ENCODE data around the gene CCDC167. TPM values are rescaled to one million over a fixed set of nuclear protein-coding genes. Genes with fewer than 3 reads are reported as not detected.
"Not testable (repeated sequence)": the region's sequence is repeated elsewhere in the genome, so short reads cannot be mapped to it uniquely, and the experiment has no call there.

Gene CCDC167
- total RNA-seq, 1 experiment from 2014 or later: 35.7 TPM

GRCh38 chr6:37511201-37511600, 11.5 kb upstream of the CCDC167 start:
- DNase-seq (ENCODE audit: low spot score): no peak

DNA sequence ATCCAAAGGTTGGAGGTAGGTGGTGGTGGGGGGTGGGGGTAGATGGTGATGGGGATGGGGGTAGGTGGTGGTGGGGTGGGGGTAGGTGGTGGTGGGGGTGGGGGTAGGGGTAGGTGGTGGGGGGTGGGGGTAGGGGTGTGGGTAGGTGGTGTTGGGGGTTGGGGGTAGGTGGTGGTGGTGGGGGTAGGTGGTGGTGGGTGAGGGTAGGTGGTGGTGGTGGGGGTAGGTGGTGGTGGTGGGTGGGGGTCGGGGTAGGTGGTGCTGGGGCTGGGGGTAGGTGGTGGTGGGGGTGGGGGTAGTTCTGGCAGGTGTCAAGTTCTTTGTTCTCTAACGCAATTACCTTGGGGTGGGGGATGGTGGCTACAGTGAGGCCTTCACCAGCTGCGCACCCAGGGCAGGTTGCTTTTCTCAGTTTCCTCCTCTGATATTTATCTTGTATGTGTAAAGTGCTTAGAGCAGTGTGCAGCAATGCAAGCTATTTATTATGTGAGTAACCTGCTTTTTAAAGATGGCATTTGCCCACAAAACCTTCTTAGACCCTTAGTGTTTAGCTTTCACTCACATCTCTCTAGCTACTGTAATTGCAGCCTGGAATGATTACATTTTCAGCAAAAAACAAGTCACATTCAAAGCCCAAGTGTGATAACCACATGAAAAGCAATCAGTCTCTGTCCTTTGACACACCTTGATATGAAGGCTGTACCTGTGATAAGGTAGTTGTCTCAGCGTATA, 8.2 kb upstream of the CCDC167 start:
- DNase-seq (ENCODE audit: low spot score): no peak

DNA sequence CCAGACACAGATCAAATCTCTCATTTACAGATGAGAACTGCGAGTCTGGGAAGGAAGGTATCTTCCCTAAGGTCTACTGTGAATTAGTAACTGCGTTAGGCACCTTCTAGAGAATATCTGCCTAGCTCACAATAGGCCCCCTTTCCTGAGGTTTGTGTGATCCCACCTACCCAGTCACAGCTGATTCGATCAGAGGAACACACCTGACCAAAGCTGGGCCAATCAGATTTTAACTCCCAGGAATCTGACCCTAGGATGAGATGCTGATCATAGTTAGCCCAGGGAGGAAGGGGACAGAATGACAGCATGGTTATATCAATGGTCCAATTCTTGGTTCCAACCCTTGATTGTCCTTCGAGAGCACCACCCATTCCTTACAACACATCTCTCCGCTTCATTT, 7.4 kb upstream of the CCDC167 start:
- DNase-seq (ENCODE audit: low spot score): no peak

DNA sequence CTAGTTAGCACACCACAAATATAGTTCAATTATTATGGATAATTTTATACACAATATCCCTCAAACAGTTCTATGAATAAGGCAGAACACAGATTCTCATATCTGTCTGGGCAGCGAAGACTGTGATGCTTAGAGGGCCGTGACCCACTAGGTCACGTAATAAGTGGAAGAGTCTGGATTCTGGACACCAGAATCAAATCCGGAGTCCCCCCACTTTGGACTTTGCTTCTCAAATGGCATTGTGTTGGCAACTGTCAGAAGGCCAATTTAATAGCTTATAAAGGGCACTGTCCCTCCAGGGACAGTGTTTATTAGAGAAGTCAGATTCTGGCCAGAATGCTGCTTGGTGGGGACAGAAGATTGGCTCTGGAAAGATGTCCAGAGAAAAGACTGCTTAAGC, 6.8 kb upstream of the CCDC167 start:
- no peak for DNase-seq (ENCODE audit: low spot score)

GRCh38 chr6:37504024-37504423, 4.3 kb upstream of the CCDC167 start:
- DNase-seq (ENCODE audit: low spot score): no peak

- no peak for DNase-seq (ENCODE audit: low spot score)
Observed at GRCh38 chr6:37503309-37503965, 3.7 kb upstream of the CCDC167 start.

- no peak for DNase-seq (ENCODE audit: low spot score)
Observed at GRCh38 chr6:37502703-37503291, 3.1 kb upstream of the CCDC167 start.

DNA sequence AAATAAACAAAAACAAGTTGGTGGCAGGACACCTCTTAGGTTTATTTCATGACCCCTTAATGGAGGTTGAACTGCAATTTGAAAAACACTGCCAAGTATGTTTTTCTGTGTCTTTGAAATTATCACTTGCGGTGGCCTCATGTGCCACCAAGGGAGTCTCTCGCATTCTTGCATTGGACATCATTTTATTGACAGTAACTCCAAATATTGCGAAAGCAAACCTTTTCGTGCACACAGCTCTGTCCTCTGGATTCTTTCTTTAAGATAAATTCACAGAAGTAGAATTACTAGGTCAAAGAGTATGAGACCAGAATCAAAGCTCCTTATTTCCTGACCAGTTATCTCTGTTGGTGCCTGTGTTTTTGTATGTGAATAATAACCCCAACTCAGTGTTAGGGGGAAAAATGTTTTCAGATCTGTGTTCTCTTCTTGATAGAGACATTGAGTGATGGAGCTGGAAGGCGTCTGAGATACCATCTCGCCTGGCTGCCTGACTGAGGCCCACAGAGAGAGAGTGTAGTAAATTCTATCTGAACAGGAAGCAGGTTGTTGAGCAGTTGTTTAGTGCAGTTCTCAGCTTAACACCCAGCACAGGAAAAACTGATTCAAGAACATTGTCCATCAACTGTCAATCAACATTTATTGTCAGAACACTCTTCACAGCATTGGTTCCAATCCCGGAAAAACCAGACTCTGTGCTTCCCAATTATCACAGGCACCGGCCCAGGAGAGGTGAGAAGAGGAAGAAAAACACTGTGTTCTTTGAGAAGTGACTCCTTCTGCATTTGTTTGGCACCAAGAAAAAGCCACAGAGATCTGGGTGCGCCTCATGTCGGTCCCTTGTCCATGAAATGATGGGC, 2.2 kb upstream of the CCDC167 start:
- no peak for DNase-seq (ENCODE audit: low spot score)

GRCh38 chr6:37500904-37501303, 1.2 kb upstream of the CCDC167 start:
- DNase-seq (ENCODE audit: low spot score): not testable (repeated sequence)

DNA sequence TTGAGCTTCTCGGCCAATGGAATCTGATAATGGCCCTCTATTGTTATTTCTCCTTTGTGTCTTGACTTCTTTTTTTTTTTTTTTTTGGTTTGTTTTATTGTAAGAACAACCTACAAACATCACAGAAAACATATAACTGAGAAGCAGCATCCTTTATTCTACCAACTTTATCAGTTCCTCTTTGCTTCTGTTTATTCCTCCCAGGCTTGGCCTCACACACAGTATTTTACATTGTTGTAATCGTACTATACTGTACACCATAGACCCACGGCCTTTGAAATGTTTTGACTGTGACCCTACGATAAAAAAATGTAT, 558 bp upstream of the CCDC167 start:
- DNase-seq (ENCODE audit: low spot score): no peak

DNA sequence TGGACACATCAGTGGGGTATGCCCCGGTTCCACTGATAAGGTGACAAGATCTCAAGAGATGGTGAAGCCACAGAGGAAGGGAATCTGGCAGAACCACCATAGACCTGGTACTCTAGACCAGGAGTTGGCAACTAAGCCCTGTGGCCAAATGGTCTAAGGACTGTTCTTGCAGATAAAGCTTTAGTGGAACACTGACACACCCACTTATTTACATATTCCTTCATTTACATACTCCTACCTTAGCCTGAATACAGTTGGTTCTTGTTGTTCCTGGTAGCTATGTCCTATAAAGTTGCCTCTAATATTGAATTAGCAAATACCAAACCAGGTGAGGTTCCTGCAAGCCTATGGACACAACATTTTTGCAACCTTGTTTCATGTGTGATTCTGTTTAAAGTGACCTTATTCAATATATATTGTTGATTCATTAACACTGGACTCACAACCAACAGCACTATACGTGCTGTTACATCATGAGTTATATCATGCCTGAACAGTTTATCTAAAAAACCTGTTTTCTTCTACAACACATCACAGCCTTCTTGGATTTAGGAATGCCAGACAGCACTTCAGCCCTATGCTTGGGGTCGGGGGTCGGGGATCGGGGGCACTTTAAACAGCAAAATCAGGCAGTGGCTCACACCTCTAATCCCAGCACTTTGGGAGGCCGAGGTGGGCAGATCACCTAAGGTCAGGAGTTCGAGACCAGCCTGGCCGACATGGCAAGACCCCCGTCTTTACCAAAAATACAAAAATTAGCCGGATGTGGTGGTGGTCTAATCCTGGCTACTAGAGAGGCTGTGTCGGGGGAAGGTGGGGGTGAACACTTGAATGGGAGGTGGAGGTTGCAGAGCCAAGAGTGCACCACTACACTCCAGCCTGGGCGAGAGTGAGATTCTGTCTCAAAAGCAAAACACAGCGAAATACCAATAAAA, 2.5 kb downstream of the CCDC167 start:
- no peak for DNase-seq (ENCODE audit: low spot score)

DNA sequence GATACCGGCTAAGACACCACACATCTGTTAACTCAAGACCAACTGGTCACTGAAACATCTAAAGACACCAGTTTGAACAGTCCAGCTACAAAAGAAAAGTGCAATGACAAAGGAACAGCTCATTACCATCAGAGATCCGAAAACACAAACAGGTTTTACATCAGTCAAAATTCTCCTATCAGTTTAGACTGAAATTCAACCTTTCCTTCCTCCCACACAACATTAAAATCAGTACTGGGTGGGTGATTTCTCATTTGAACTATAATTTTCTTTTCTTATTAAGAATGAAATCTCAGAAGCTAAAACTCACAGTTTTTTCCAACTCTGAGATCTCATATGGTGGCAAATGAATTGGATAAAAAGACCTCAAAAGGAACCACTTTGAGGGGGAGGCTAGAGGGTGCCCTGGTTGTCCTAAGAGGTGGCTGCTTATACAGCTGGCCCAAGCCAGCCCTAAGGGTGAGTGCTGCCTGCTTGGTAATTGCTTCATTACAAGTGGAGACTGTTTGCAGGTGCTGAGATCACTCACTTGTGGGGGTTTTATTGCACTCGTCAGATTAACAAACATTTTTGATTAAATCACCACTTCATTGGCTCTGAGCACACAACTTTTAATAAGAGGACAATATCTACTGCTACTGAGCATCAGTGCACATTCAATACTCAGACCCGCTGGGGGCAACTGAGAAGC, 4.3 kb downstream of the CCDC167 start:
- no peak for DNase-seq (ENCODE audit: low spot score)

- no peak for DNase-seq (ENCODE audit: low spot score)
Observed at GRCh38 chr6:37493661-37493995, 6.1 kb downstream of the CCDC167 start.

GRCh38 chr6:37492991-37493660, 6.6 kb downstream of the CCDC167 start:
- DNase-seq (ENCODE audit: low spot score): no peak

DNA sequence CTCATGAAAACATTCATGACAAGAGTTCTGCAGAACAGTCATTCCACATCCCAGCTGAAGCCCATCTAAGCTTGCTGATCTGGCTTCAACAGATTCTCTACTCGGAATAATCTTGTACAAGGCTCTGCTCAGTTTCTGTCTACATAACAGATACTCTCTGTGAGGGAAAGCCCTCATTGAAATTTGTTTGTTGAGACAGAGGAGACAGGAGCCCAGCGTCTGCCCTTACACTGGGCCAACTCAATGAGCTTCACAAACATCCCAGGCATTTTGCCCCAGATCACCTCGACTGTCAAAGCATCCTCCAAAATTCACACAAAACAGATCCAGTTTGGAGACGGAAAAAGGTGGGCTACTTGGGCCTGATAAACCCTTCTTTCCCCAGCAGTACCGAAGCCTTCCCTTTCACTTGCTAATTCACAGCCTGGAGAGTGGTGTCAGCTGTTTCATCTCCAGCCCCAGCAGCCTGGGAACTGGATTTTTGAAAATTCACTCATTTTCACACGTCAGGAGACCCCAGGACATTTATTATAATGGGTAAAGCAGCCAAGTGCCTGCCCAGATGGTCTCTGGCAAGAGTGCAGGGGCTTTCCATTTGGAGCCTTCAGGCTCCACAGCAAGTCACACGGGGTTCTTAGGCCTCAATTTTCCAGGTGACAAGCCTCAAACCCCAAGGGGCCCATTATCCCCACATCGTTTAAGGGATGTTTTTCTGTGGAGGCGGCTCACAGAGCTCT, 7.3 kb downstream of the CCDC167 start:
- no peak for DNase-seq (ENCODE audit: low spot score)

DNA sequence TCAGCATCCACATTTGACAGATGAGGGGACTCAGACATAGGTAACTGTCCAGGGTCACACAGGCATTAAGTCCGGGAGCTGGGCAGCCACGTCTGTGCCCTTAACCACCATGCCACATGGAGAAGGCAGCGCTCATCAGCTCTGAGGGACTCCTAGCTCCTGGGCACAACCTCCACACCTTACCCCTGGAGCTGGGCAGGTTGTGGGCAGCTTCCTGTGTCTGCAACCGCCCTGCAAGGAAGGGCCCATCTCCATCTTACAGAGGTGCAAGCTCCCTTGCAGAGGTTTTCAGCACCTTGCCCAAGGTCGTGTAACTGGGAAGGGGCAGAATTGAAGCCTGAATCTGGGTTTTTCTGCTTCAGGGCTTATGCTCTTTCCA, 7.9 kb downstream of the CCDC167 start:
- no peak for DNase-seq (ENCODE audit: low spot score)

- no peak for DNase-seq (ENCODE audit: low spot score)
Observed at GRCh38 chr6:37491171-37491829, 8.4 kb downstream of the CCDC167 start.

DNA sequence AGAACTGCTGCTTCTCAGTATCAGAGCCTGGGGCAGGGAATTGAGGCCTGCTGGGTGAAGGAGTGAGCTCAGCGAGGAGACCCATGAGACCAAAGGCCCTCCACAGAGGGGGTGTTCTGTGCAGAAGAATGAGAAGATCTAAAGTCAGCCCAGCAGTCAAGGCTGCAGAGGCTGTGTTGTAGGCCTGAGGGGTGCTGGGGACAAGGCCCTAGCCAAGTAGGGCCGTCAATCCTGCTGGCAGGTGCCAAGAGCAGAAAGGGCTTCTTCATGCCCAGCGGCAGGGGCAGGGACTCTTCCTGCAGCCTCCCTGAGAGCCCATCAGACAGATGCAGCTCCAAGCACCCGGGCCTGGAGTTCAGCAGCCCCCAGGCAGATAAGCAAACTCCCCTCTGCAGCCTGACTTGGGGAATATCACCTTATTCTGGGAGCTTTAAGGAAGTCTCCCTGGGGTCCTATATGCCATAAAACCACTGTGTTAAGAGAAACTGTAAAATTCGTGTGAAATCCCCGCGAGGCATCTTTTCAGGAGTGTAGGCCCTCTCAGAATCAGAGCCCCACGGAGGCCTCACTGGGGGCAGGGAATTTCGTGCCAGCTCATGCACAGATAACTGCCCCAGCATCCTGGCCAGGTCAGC, 9.0 kb downstream of the CCDC167 start:
- DNase-seq (ENCODE audit: low spot score): no peak

All from HT-29 (cell line).